LHCN-M2 (cell line): Measurements from ENCODE around the gene ARMS2. TPM values are rescaled to one million over a fixed set of nuclear protein-coding genes. Genes with fewer than 3 reads are reported as not detected.
A peak's percentile ranks its signal among the peaks of the same experiment; 100 is the strongest.

Experiments used
- DNase-seq: peaks from one replicate; pipeline ENCODE4 v3.0.0-alpha.2; 2012; ENCODE audit warnings: low read depth
- polyA plus RNA-seq: library from polyadenylated mRNA; unstranded; fragments of >200 nt; gene quantifications from one replicate; pipeline ENCODE4 v1.2.1, GENCODE V29; 2012; ENCODE audit warnings: missing spikeins
- total RNA-seq: library from RNA; depleted of rRNA; stranded (reverse); fragments of >200 nt; gene quantifications from 2 replicates; pipeline ENCODE4 v1.2.3, GENCODE V29; 2014; rRNA removed

Gene ARMS2
- not detected in 2 replicates for total RNA-seq
- 0.10 TPM for polyA plus RNA-seq

- DNase-seq, result no peak
Observed at GRCh38 chr10:122454603-122455080, at the start of gene ARMS2. Gene ARMS2, plus strand, starts transcription at chr10:122454653. Its CDS starts 75 bp downstream, at chr10:122454728.

- no peak for DNase-seq
Observed at GRCh38 chr10:122407375-122408125, 46.9 kb upstream of the ARMS2 start.

- DNase-seq, result no peak
Observed at GRCh38 chr10:122413327-122413726, 41.1 kb upstream of the ARMS2 start.

- peak; percentile 4 for DNase-seq
Observed at GRCh38 chr10:122417667-122418066, 36.8 kb upstream of the ARMS2 start.

- no peak for DNase-seq
Observed at GRCh38 chr10:122419016-122419415, 35.4 kb upstream of the ARMS2 start.

GRCh38 chr10:122419876-122420623, 34.4 kb upstream of the ARMS2 start:
- DNase-seq, result peak; percentile 57

- no peak for DNase-seq
Observed at GRCh38 chr10:122420624-122421007, 33.8 kb upstream of the ARMS2 start.

- no peak for DNase-seq
Observed at GRCh38 chr10:122421054-122421625, 33.3 kb upstream of the ARMS2 start.

- DNase-seq, result no peak
Observed at GRCh38 chr10:122421742-122422141, 32.7 kb upstream of the ARMS2 start.

- DNase-seq, result no peak
Observed at GRCh38 chr10:122422266-122422989, 32.0 kb upstream of the ARMS2 start.

- DNase-seq, result no peak
Observed at GRCh38 chr10:122424059-122424458, 30.4 kb upstream of the ARMS2 start.

- DNase-seq, result no peak
Observed at GRCh38 chr10:122426829-122427228, 27.6 kb upstream of the ARMS2 start.

- DNase-seq, result no peak
Observed at GRCh38 chr10:122427280-122427679, 27.2 kb upstream of the ARMS2 start.

GRCh38 chr10:122435212-122435827, 19.1 kb upstream of the ARMS2 start:
- DNase-seq, result peak; percentile 47

- peak; percentile 67 for DNase-seq
Observed at GRCh38 chr10:122441961-122442360, 12.5 kb upstream of the ARMS2 start.

- DNase-seq, result peak; percentile 5
Observed at GRCh38 chr10:122445469-122445868, 9.0 kb upstream of the ARMS2 start.

- DNase-seq, result peak; percentile 58
Observed at GRCh38 chr10:122445904-122446303, 8.5 kb upstream of the ARMS2 start.

GRCh38 chr10:122446668-122447423, 7.6 kb upstream of the ARMS2 start:
- peak; percentile 8 for DNase-seq

- DNase-seq, result no peak
Observed at GRCh38 chr10:122448600-122448999, 5.9 kb upstream of the ARMS2 start.

GRCh38 chr10:122449153-122449552, 5.3 kb upstream of the ARMS2 start:
- DNase-seq, result no peak
